H1 (cell line): Measurements from ENCODE around the gene PRG3. TPM values are rescaled to one million over a fixed set of nuclear protein-coding genes. Genes with fewer than 3 reads are reported as not detected.

Source experiments
- CTCF ChIA-PET: fragments of 300-600 bp; sonication (Branson Sonifier 250); formaldehyde crosslinking; loops from one replicate; lab custom pipeline; 2021; ENCODE audit not compliant: partially characterized antibody; lab: Charles Lee
- POLR2A ChIA-PET: fragments of 300-600 bp; sonication (Branson Sonifier 250); formaldehyde crosslinking; loops from one replicate; lab custom pipeline; 2021; ENCODE audit warnings: inconsistent platforms; ENCODE audit not compliant: partially characterized antibody; lab: Charles Lee
- DNase-seq, 2 experiments: peaks; one replicate each; pipeline versions ENCODE4 v3.0.0 to v3.0.0-alpha.2; 2010 to 2022; ENCODE audit warnings: low spot score in 2 of 2, low read depth in 1 of 2, mixed read lengths in 1 of 2
- FAIRE-seq: peaks from 2 replicates; lab custom pipeline; 2011; peaks lifted over from hg19 to GRCh38; lab: Jason Lieb, UNC
- H2AFZ ChIP-seq: 2 replicates; pipeline ENCODE4 v1.8.1; 2012; ENCODE audit warnings: low read length, inconsistent platforms
- H2AK5ac ChIP-seq: 2 replicates; pipeline ENCODE4 v1.6.1; 2013; ENCODE audit warnings: low read depth, low read length
- H2BK120ac ChIP-seq: replicated peaks from 2 replicates; pipeline ENCODE3; 2013; ENCODE audit warnings: low read depth, low read length, inconsistent platforms
- H2BK12ac ChIP-seq: 2 replicates; pipeline ENCODE4 v1.6.1; 2013; ENCODE audit warnings: low read depth, low read length
- H2BK15ac ChIP-seq: 2 replicates; pipeline ENCODE4 v1.6.1; 2013; ENCODE audit warnings: low read length
- H2BK20ac ChIP-seq: 2 replicates; pipeline ENCODE4 v1.6.1; 2013; ENCODE audit warnings: low read length
- H2BK5ac ChIP-seq: 2 replicates; pipeline ENCODE4 v1.6.1; 2013; ENCODE audit warnings: low read depth, low read length
- H3K14ac ChIP-seq: 2 replicates; pipeline ENCODE4 v1.6.1; 2013; ENCODE audit warnings: inconsistent platforms; ENCODE audit not compliant: insufficient read length
- H3K18ac ChIP-seq: 2 replicates; pipeline ENCODE4 v1.6.1; 2013; ENCODE audit warnings: low read length; ENCODE audit errors: extremely low read depth
- H3K23ac ChIP-seq: 2 replicates; pipeline ENCODE4 v1.6.1; 2013; ENCODE audit warnings: inconsistent platforms; ENCODE audit not compliant: insufficient read length
- H3K23me2 ChIP-seq: 2 replicates; pipeline ENCODE4 v1.6.1; 2013; ENCODE audit warnings: low read depth, low read length
- H3K27ac ChIP-seq: 2 replicates; pipeline ENCODE4 v1.6.1; 2011; ENCODE audit warnings: low read depth, low read length, inconsistent platforms
- H3K27me3 ChIP-seq, 4 experiments: replicated peaks in 1 of 4; 1 replicate in 1 of 4; 2 replicates in 3 of 4; pipeline versions ENCODE4 v1.6.1 to v1.8.1; 2011 to 2013; ENCODE audit warnings: low read length in 3 of 4, mild to moderate bottlenecking in 3 of 4, inconsistent platforms in 2 of 4, mixed read lengths in 2 of 4, moderate library complexity in 1 of 4; ENCODE audit not compliant: control insufficient read depth in 3 of 4, insufficient read depth in 3 of 4; ENCODE audit errors: extremely low read depth in 1 of 4
- H3K36me3 ChIP-seq, 4 experiments: 2 replicates each; pipeline versions ENCODE4 v1.6.1 to v1.8.1; 2011 to 2013; ENCODE audit warnings: mild to moderate bottlenecking in 4 of 4, low read length in 3 of 4, moderate library complexity in 2 of 4, control low read depth in 1 of 4, inconsistent platforms in 1 of 4; ENCODE audit not compliant: insufficient read depth in 4 of 4, control insufficient read depth in 2 of 4
- H3K4ac ChIP-seq: replicated peaks from 2 replicates; pipeline ENCODE3; 2013; ENCODE audit warnings: low read length, low read depth, mixed read lengths, inconsistent platforms; ENCODE audit not compliant: insufficient read length
- H3K4me1 ChIP-seq, 4 experiments: replicated peaks in 1 of 4; 1 replicate in 1 of 4; 2 replicates in 3 of 4; pipeline versions ENCODE4 v1.6.1 to v1.8.1; 2011 to 2013; ENCODE audit warnings: low read length in 3 of 4, inconsistent platforms in 2 of 4, mixed read lengths in 1 of 4; ENCODE audit not compliant: insufficient read depth in 4 of 4, control insufficient read depth in 3 of 4
- H3K4me2 ChIP-seq, 2 experiments: 2 replicates each; pipeline versions ENCODE4 v1.6.1 to v1.8.1; 2011 to 2013; ENCODE audit warnings: low read depth in 2 of 2, low read length in 2 of 2, control low read depth in 1 of 2, inconsistent platforms in 1 of 2, mild to moderate bottlenecking in 1 of 2; ENCODE audit not compliant: insufficient read depth in 1 of 2
- H3K4me3 ChIP-seq, 4 experiments: fragments of 200-600, 300-600 bp in 1 of 4; sonication (generic), shearing (Covaris generic), sonication (Bioruptor Twin) in 1 of 4; 2 replicates each; pipeline versions ENCODE4 v1.5.1 to v1.8.1; 2011 to 2016; ENCODE audit warnings: low read length in 4 of 4, low read depth in 3 of 4, control low read depth in 2 of 4, inconsistent platforms in 2 of 4, mild to moderate bottlenecking in 2 of 4, mixed read lengths in 1 of 4, moderate library complexity in 1 of 4; ENCODE audit not compliant: insufficient read depth in 2 of 4; ENCODE audit errors: extremely low read depth in 1 of 4
- H3K56ac ChIP-seq: replicated peaks from 2 replicates; pipeline ENCODE3; 2013; ENCODE audit warnings: low read depth, mild to moderate bottlenecking, mixed read lengths, low read length, inconsistent platforms; ENCODE audit not compliant: insufficient read length
- H3K79me1 ChIP-seq: 2 replicates; pipeline ENCODE4 v1.6.1; 2013; ENCODE audit warnings: low read depth, low read length, control low read depth
- H3K79me2 ChIP-seq, 2 experiments: 2 replicates each; pipeline versions ENCODE4 v1.6.1 to v1.8.1; 2012 to 2013; ENCODE audit warnings: low read length in 2 of 2, mild to moderate bottlenecking in 2 of 2, inconsistent platforms in 1 of 2; ENCODE audit not compliant: insufficient read depth in 2 of 2, control insufficient read depth in 1 of 2
- H3K9ac ChIP-seq, 4 experiments: replicated peaks in 1 of 4; 1 replicate in 1 of 4; 2 replicates in 3 of 4; pipeline versions ENCODE4 v1.6.1 to v1.8.1; 2011 to 2013; ENCODE audit warnings: low read depth in 3 of 4, low read length in 3 of 4, control low read depth in 2 of 4, mild to moderate bottlenecking in 2 of 4, moderate library complexity in 2 of 4, inconsistent platforms in 1 of 4; ENCODE audit errors: extremely low read depth in 1 of 4
- H3K9me3 ChIP-seq, 2 experiments: 2 replicates each; pipeline versions ENCODE4 v1.6.1 to v1.8.1; 2012 to 2013; ENCODE audit warnings: mild to moderate bottlenecking in 2 of 2, moderate library complexity in 2 of 2, control low read depth in 1 of 2, inconsistent platforms in 1 of 2, low read depth in 1 of 2, low read length in 1 of 2, mixed read lengths in 1 of 2; ENCODE audit not compliant: insufficient read depth in 2 of 2
- H4K20me1 ChIP-seq, 2 experiments: replicated peaks in 1 of 2; 2 replicates each; pipeline versions ENCODE3 to v1.8.1; 2011 to 2013; ENCODE audit warnings: inconsistent platforms in 2 of 2, low read length in 2 of 2, mild to moderate bottlenecking in 1 of 2; ENCODE audit not compliant: insufficient read depth in 2 of 2, control insufficient read depth in 1 of 2
- H4K5ac ChIP-seq: 2 replicates; pipeline ENCODE4 v1.6.1; 2013; ENCODE audit warnings: low read length, low read depth, mixed read lengths, inconsistent platforms; ENCODE audit not compliant: insufficient read length
- H4K8ac ChIP-seq: 2 replicates; pipeline ENCODE4 v1.8.0; 2013; ENCODE audit warnings: mild to moderate bottlenecking, moderate library complexity, low read length, inconsistent platforms; ENCODE audit not compliant: insufficient read depth; ENCODE audit errors: extremely low read depth
- H4K91ac ChIP-seq: replicated peaks from 2 replicates; pipeline ENCODE3; 2013; ENCODE audit warnings: low read length, mixed read lengths, inconsistent platforms; ENCODE audit not compliant: insufficient read length
- CBX5 ChIP-seq: fragments of 300-800, 300-1000 bp; sonication (generic); IDR thresholded peaks from 2 replicates; pipeline ENCODE4 v1.7.1; 2016; ENCODE audit warnings: antibody characterized with exemption, low read length, low read depth
- EGR1 ChIP-seq: IDR thresholded peaks from 2 replicates; pipeline ENCODE4 v1.6.1; 2011; ENCODE audit warnings: low read depth, low read length, borderline replicate concordance
- KDM4A ChIP-seq: IDR thresholded peaks from one replicate; pipeline ENCODE4 v1.7.1; 2012; ENCODE audit warnings: low read depth, mild to moderate bottlenecking, moderate library complexity, low read length, inconsistent platforms; ENCODE audit not compliant: severe bottlenecking
- PHF8 ChIP-seq: fragments of 200-600 bp; sonication (generic); conservative IDR thresholded peaks from 2 replicates; pipeline ENCODE4 v1.7.1; 2012; ENCODE audit warnings: low read depth, mild to moderate bottlenecking, inconsistent platforms, low read length, moderate library complexity
- POLR2A ChIP-seq, 2 experiments: IDR thresholded peaks; 1 replicate in 1 of 2; 2 replicates in 1 of 2; pipeline ENCODE4 v1.6.1; 2011; ENCODE audit warnings: low read depth in 2 of 2, low read length in 2 of 2, mild to moderate bottlenecking in 2 of 2; ENCODE audit errors: control extremely low read depth in 1 of 2
- SAP30 ChIP-seq: fragments of 300-600 bp; sonication (generic); IDR thresholded peaks from 2 replicates; pipeline ENCODE4 v1.7.1; 2012; ENCODE audit warnings: low read length, moderate library complexity, mild to moderate bottlenecking, inconsistent platforms; ENCODE audit not compliant: insufficient read depth, insufficient replicate concordance
- TAF1 ChIP-seq: IDR thresholded peaks from 2 replicates; pipeline ENCODE4 v1.6.1; 2011; ENCODE audit warnings: mild to moderate bottlenecking, low read depth, low read length
- YY1 ChIP-seq: IDR thresholded peaks from 2 replicates; pipeline ENCODE4 v1.6.1; 2011; ENCODE audit warnings: low read depth, mild to moderate bottlenecking, low read length
- WGBS, 2 experiments: shearing (Covaris generic) in 1 of 2; methylation state at CpG; one replicate each; pipeline versions ENCODE4 v1.1.6 to v1.1.7; 2013 to 2015; ENCODE audit warnings: low lambda C conversion rate in 2 of 2, mixed read lengths in 2 of 2, inconsistent platforms in 1 of 2, low coverage in 1 of 2, missing lambda C conversion rate in 1 of 2; ENCODE audit not compliant: insufficient replicate concordance in 2 of 2, insufficient coverage in 1 of 2, insufficient read length in 1 of 2; ENCODE audit errors: extremely low coverage in 1 of 2, missing lambda C conversion rate in 1 of 2; 5-methylcytosine and 5-hydroxymethylcytosine counted together
- polyA plus RNA-seq, 7 experiments: library from polyadenylated mRNA; depleted of rRNA in 3 of 7; stranded (reverse) in 5 of 7; unstranded in 2 of 7; fragments of >200 nt in 5 of 7; fragments of 200-250 nt in 2 of 7; gene quantifications; 1 replicate in 5 of 7; 2 replicates in 1 of 7; 4 replicates in 1 of 7; pipeline versions ENCODE4 v1.2.1 to v1.2.3, GENCODE V29; 2011 to 2013; ENCODE audit warnings: missing spikeins in 2 of 7, mixed read lengths in 2 of 7
- total RNA-seq: library from RNA; stranded (reverse); fragmentation: NEBNext Ultra II Directional; extraction: Animal tissue kit (Norgen Biotek cat#: 25700); gene quantifications from 2 replicates; pipeline ENCODE4 v1.2.1, GENCODE V29; 2021

PRG3 gene
- total and polyA plus RNA-seq, 2 of the 8 experiments (the other 6 are each of a cell fraction or from before 2014, with no cell fraction given): not detected

DNA sequence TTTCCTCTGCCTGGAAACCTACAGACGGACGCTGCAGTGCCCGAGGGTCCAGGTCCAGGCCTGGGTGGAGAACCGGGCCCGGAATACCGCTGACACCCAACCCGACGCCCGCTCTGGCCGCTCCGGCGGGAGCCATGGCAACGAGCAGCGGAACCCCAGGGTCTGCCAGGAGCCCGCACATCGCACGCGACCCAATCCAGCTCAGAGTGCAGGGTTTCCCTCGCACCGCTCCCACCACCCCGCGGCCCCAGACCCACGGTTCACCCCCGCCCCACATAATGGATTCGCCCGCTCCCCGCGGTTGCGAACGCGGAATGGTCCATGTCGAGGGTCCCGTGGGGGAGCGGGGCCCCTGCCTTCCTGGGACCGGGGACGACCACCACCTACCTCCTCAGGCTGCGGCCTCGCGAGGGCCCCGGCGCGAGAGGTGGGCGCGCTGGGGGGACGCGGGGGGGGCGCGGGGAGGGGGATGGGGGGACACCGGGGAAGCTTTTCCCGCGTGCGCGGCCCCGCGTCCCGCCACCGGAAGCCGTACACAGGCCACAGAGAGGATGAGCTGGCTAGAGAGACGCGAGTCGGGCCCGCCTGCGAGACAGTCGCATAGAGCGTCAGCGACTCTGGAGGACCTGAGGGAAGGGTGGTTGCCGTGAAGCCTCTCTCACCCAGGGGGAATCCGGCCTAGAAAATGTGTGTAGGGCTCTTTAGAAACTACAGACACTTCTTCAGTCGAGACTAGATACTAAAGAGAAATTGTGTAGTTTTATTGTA lies 45.4 kb downstream of the PRG3 start, which contains the start of gene SSRP1:
TSS of gene SSRP1 (minus strand) at position 550 of the 768 bp plus-strand sequence. CDS start 771 bp downstream, outside the sequence.
- Histone ChIP-seq H4K91ac (no peak within 1 kb of the TSS), H3K14ac (no peak within 1 kb of the TSS), H4K8ac (no peak within 1 kb of the TSS; the same call in 1 of the 2 replicates), H3K4me1 (peaks cover 5 to 8% (median 6%) of the 10 kb centered on the region in 4 experiments; a peak in 6 of 7 replicates), H4K20me1 (peaks cover 2 to 7% of the 10 kb centered on the region in 2 experiments), H3K9me3 (no peaks in the 10 kb centered on the region), H3K4me2 (peak within 1 kb of the TSS; percentile 80 to 94), H3K56ac (peak within 1 kb of the TSS; percentile 35), H3K4ac (no peak within 1 kb of the TSS), H3K23me2 (peaks cover 4% of the 10 kb centered on the region), H3K23ac (no peak within 1 kb of the TSS), H3K18ac (peak within 1 kb of the TSS; percentile 63; the same call in 1 of the 2 replicates), H2BK15ac (0 out of 2 replicates have a peak within 1 kb of the TSS, but pooled peaks have one; percentile 5), H4K5ac (peak within 1 kb of the TSS; percentile 33), H3K27me3 (peaks cover 0 to 5% (median 2%) of the 10 kb centered on the region in 4 experiments; a peak in 2 of 7 replicates), H2BK120ac (no peak within 1 kb of the TSS), H2BK5ac (peak within 1 kb of the TSS; percentile 66; the same call in 1 of the 2 replicates), H3K9ac (peak within 1 kb of the TSS; percentile 66 to 93 (median 69)), H3K27ac (peak within 1 kb of the TSS; percentile 9; the same call in 1 of the 2 replicates), H2AK5ac (no peak within 1 kb of the TSS), H2BK12ac (no peak within 1 kb of the TSS), H3K36me3 (peaks cover 29 to 40% (median 34%) of the 10 kb centered on the region in 4 experiments), H2BK20ac (no peak within 1 kb of the TSS), H3K79me2 (peaks cover 12 to 29% of the 10 kb centered on the region in 2 experiments), H3K79me1 (peaks cover 6% of the 10 kb centered on the region), H3K4me3 (peak within 1 kb of the TSS; percentile 71 to 96 (median 81)), H2AFZ (peak within 1 kb of the TSS; percentile 93)
- ChIA-PET CTCF (interaction anchor here (1.0 to 2.2 kb wide), 3 partner anchors 10 to 379 kb away, joined by 3 to 6 read pairs (median 4); partner anchors contain the start of gene TNKS1BP1), POLR2A (interaction anchor here (1.0 to 45.7 kb wide), 9 partner anchors 10 to 311 kb away, joined by 3 to 1279 read pairs (median 3); partner anchors contain the start of gene TNKS1BP1)
- peak; percentile 32 for FAIRE-seq
- DNase-seq: peak in 1 of 2 experiments; percentile 82
- WGBS, 2 experiments: 2% methylated on average over 43 of the region's 69 CpGs; no CpG with 5 or more reads in 1 of the 2 experiments
- TF ChIP-seq YY1 (no peak), CBX5 (no peak), POLR2A (IDR thresholded peaks at IDR 0.05; ENCODE audit: control extremely low read depth in 1 of 2, low read depth in 2 of 2, low read length in 2 of 2) (peak in 1 of 2 experiments; percentile 57; a peak in 1 of 3 replicates), SAP30 (no peak), TAF1 (peak; percentile 89), EGR1 (peak; percentile 88), PHF8 (peak; percentile 70), KDM4A (peak; percentile 42)
